HG03045 (cell line): ENCODE results near the gene GMPR2.

Experiments
- ATAC-seq: cut with Tn5 transposase; IDR thresholded peaks from one replicate; pipeline ENCODE4 v1.9.1; 2021; ENCODE audit warnings: mild to moderate bottlenecking, moderate library complexity; ENCODE audit not compliant: unreplicated experiment

Gene GMPR2

GRCh38 chr14:24281636-24282035 lies 48.9 kb downstream of the GMPR2 start:
- no peak for ATAC-seq

DNA sequence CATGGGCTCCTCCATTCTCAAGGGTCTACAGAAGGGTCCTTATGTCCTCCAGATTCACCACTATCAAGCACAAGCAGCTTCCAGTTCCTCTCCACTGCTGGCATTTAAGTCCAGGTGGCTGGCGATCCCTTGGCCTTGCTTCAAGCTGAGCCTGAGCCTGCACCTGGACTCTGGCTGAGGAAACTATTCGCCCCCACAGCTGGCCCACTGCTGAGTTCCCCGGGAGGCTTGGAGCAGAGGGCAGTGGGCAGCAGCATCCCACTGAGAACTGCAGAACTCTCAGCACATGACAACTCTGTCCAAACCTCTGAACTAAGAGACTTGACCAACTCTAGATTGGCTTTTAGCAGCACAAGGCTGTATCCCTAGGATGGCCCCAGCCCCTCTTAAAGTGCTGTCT lies 50.0 kb downstream of the GMPR2 start:
- ATAC-seq, result no peak

- ATAC-seq, result no peak
Observed at GRCh38 chr14:24283796-24284460, 51.2 kb downstream of the GMPR2 start.

- no peak for ATAC-seq
Observed at GRCh38 chr14:24284501-24285035, 51.8 kb downstream of the GMPR2 start.

DNA sequence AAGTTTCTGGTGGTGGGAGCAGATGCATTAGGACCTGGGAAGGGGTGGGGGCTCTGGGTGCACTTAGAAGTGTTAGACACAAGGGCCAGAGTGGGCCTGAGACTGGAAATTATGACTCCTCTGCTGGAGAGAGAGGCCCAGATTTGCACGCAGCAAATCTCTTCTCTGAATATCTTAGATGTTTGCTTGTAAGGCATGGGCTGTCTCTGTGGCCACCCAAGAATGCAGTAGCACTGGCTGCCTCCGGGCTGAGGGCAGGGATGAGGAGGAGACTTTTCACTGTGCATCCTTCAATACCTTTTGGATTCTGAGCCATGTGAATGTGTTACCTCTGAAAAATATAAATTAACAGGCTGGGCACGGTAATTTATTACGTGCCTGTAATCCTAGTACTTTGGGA lies 52.6 kb downstream of the GMPR2 start:
- ATAC-seq, result no peak

GRCh38 chr14:24286996-24287395 lies 54.3 kb downstream of the GMPR2 start:
- no peak for ATAC-seq
